HCT116 (cell line): ENCODE data around the gene PLCL2. TPM values are rescaled to one million over a fixed set of nuclear protein-coding genes. Genes with fewer than 3 reads are reported as not detected.

ENCODE experiments used
- ATAC-seq: fragments of 200-7000 bp; cut with Tn5 transposase; 2 replicates; pipeline ENCODE4 v1.9.1; 2020; ENCODE audit warnings: mild to moderate bottlenecking, moderate library complexity
- BruUV-seq: library from RNA; stranded (reverse); fragments of 400-500 nt; replicated peaks from 2 replicates; lab custom pipeline; 2021; lab: Mats Ljungman, UMichigan
- CTCF ChIA-PET: fragments of 300-600 bp; sonication (Branson Sonifier 250); formaldehyde crosslinking; loops from one replicate; lab custom pipeline; 2021; ENCODE audit warnings: antibody characterized with exemption; lab: Charles Lee
- POLR2A ChIA-PET: fragments of 300-600, 350-600 bp; sonication (Branson Sonifier 250); formaldehyde crosslinking; loops from one replicate; lab custom pipeline; 2021; ENCODE audit warnings: antibody characterized with exemption; lab: Charles Lee
- RAD21 ChIA-PET, 2 experiments: fragments of 300-600 bp; sonication (Branson Sonifier 250); formaldehyde crosslinking; loops; one replicate each; lab custom pipeline; 2023; ENCODE audit warnings: low total read pairs in 2 of 2; ENCODE audit not compliant: uncharacterized antibody in 2 of 2, unreplicated experiment in 2 of 2, low non-redundant PET in 1 of 2; lab: Charles Lee
- DNase-seq: peaks from one replicate; pipeline ENCODE4 v3.0.0-alpha.2; 2010; ENCODE audit warnings: low read depth, low spot score
- H2AFZ ChIP-seq: fragments of 200-600 bp; shearing (Covaris generic), sonication (generic); 2 replicates; pipeline ENCODE4 v1.6.1; 2017; ENCODE audit warnings: low read depth, mixed run types, mixed read lengths, antibody characterized with exemption, low read length; ENCODE audit not compliant: poor library complexity, severe bottlenecking
- H3K27ac ChIP-seq: 2 replicates; pipeline ENCODE4 v1.5.1; 2012; ENCODE audit warnings: low read depth, low read length
- H3K27me3 ChIP-seq: fragments of 200-600 bp; sonication (generic); 2 replicates; pipeline ENCODE4 v1.6.1; 2016; ENCODE audit warnings: mixed run types, low read length, mixed read lengths; ENCODE audit not compliant: insufficient read depth
- H3K36me3 ChIP-seq, 2 experiments: fragments of 200-500 bp in 1 of 2; fragments of 200-600 bp in 1 of 2; sonication (Bioruptor generic) in 1 of 2; sonication (generic) in 1 of 2; 2 replicates each; pipeline versions ENCODE4 v1.5.1 to v1.6.1; 2014 to 2016; ENCODE audit warnings: low read length in 2 of 2, inconsistent platforms in 1 of 2, mixed read lengths in 1 of 2, mixed run types in 1 of 2; ENCODE audit not compliant: insufficient read depth in 2 of 2, control insufficient read depth in 1 of 2
- H3K4me1 ChIP-seq, 2 experiments: fragments of 200-600 bp in 1 of 2; sonication (generic) in 1 of 2; 2 replicates each; pipeline versions ENCODE4 v1.5.1 to v1.6.1; 2012 to 2017; ENCODE audit warnings: low read length in 2 of 2, inconsistent platforms in 1 of 2, mild to moderate bottlenecking in 1 of 2, mixed read lengths in 1 of 2, mixed run types in 1 of 2, moderate library complexity in 1 of 2; ENCODE audit not compliant: insufficient read depth in 2 of 2, control insufficient read depth in 1 of 2
- H3K4me2 ChIP-seq: fragments of 200-600 bp; sonication (generic); 2 replicates; pipeline ENCODE4 v1.6.1; 2017; ENCODE audit warnings: mixed run types, low read length, mixed read lengths
- H3K4me3 ChIP-seq, 2 experiments: fragments of 200-600 bp in 1 of 2; sonication (generic) in 1 of 2; replicated peaks in 1 of 2; 2 replicates each; pipeline ENCODE4 v1.5.1; 2011 to 2016; ENCODE audit warnings: low read length in 2 of 2, control low read depth in 1 of 2, low read depth in 1 of 2, mild to moderate bottlenecking in 1 of 2, mixed read lengths in 1 of 2, mixed run types in 1 of 2
- H3K79me2 ChIP-seq: fragments of 200-600 bp; sonication (generic); 2 replicates; pipeline ENCODE4 v1.6.1; 2017; ENCODE audit warnings: mild to moderate bottlenecking, mixed run types, low read length, moderate library complexity, mixed read lengths; ENCODE audit not compliant: insufficient read depth
- H3K9ac ChIP-seq: fragments of 200-600 bp; sonication (generic); 2 replicates; pipeline ENCODE4 v1.6.1; 2016; ENCODE audit warnings: low read length, mixed read lengths
- H3K9me2 ChIP-seq: fragments of 200-600 bp; sonication (generic), shearing (Covaris generic); 2 replicates; pipeline ENCODE4 v1.6.1; 2017; ENCODE audit warnings: mixed run types, mild to moderate bottlenecking, moderate library complexity; ENCODE audit not compliant: insufficient read depth
- H3K9me3 ChIP-seq, 2 experiments: fragments of 200-500 bp in 1 of 2; fragments of 200-600 bp in 1 of 2; sonication (Bioruptor generic) in 1 of 2; sonication (generic) in 1 of 2; 2 replicates each; pipeline ENCODE4 v1.6.1; 2014 to 2017; ENCODE audit warnings: low read length in 2 of 2, mixed read lengths in 2 of 2, inconsistent platforms in 1 of 2, low read depth in 1 of 2, mild to moderate bottlenecking in 1 of 2, mixed run types in 1 of 2, moderate library complexity in 1 of 2; ENCODE audit not compliant: control insufficient read depth in 1 of 2, insufficient read depth in 1 of 2
- H4K20me1 ChIP-seq: fragments of 200-600 bp; sonication (generic), shearing (Covaris generic); 2 replicates; pipeline ENCODE4 v1.6.1; 2017; ENCODE audit warnings: mixed run types, mild to moderate bottlenecking, moderate library complexity; ENCODE audit not compliant: insufficient read depth
- CBX3 ChIP-seq: IDR thresholded peaks from 2 replicates; pipeline ENCODE4 v1.6.1; 2012; ENCODE audit warnings: low read depth
- EGR1 ChIP-seq: IDR thresholded peaks from 2 replicates; pipeline ENCODE4 v1.6.1; 2012; ENCODE audit warnings: low read depth
- EZH2phosphoT487 ChIP-seq: fragments of 200-600 bp; IDR thresholded peaks from 2 replicates; pipeline ENCODE4 v1.6.1; 2018; ENCODE audit warnings: antibody characterized with exemption, borderline replicate concordance
- FOSL1 ChIP-seq: IDR thresholded peaks from 2 replicates; pipeline ENCODE4 v1.6.1; 2012; ENCODE audit warnings: low read depth
- RAD21 ChIP-seq: IDR thresholded peaks from 2 replicates; pipeline ENCODE4 v1.6.1; 2012; ENCODE audit warnings: low read depth, mild to moderate bottlenecking
- SIN3A ChIP-seq: IDR thresholded peaks from 2 replicates; pipeline ENCODE4 v1.6.1; 2012; ENCODE audit warnings: low read depth
- TCF7L2 ChIP-seq: IDR thresholded peaks from 2 replicates; pipeline ENCODE4 v1.7.0; 2011; ENCODE audit warnings: borderline replicate concordance, inconsistent platforms; ENCODE audit not compliant: insufficient read depth, insufficient read length; ENCODE audit errors: extremely low read depth
- intact Hi-C: fragments of 100-400 bp; cut with micrococcal nuclease; formaldehyde crosslinking; loops from 2 replicates; pipeline ENCODE4 v1.10.0; 2022
- total RNA-seq: library from RNA; stranded (reverse); gene quantifications from one replicate; pipeline ENCODE4 v1.2.1, GENCODE V29; 2021; ENCODE audit not compliant: unreplicated experiment
- TF ChIP-seq, protein P1 (sequence below): IDR thresholded peaks from 2 replicates; pipeline ENCODE4 v1.6.1; 2011; ENCODE audit warnings: mild to moderate bottlenecking, low read length, moderate library complexity; ENCODE audit not compliant: insufficient replicate concordance; ENCODE audit errors: extremely low read depth

Gene PLCL2
- total RNA-seq, 1 experiment from 2014 or later, result 2.2 TPM

DNA sequence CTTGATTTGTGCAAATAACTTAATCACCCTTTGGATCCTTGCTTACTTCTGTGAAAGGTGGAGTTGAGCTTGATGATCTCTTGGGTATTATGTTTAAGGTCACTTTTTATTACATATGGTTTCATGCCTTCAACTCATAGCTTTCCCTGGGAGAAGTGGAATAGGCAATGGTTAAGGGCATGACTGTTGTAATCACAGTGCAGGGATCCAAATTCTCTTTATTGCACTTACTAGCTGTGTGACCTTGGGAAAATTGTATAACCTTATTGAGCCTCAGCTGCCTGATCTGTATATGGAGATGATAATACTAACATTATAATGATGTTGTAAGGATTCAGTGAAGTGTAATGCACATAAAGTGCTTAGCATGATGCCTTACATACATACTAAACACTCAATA, 59.1 kb downstream of the PLCL2 start (continued):
- TF ChIP-seq, protein P1, sequence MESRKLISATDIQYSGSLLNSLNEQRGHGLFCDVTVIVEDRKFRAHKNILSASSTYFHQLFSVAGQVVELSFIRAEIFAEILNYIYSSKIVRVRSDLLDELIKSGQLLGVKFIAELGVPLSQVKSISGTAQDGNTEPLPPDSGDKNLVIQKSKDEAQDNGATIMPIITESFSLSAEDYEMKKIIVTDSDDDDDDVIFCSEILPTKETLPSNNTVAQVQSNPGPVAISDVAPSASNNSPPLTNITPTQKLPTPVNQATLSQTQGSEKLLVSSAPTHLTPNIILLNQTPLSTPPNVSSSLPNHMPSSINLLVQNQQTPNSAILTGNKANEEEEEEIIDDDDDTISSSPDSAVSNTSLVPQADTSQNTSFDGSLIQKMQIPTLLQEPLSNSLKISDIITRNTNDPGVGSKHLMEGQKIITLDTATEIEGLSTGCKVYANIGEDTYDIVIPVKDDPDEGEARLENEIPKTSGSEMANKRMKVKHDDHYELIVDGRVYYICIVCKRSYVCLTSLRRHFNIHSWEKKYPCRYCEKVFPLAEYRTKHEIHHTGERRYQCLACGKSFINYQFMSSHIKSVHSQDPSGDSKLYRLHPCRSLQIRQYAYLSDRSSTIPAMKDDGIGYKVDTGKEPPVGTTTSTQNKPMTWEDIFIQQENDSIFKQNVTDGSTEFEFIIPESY, result no peak
- TF ChIP-seq, all 23 proteins: peak for 0

DNA sequence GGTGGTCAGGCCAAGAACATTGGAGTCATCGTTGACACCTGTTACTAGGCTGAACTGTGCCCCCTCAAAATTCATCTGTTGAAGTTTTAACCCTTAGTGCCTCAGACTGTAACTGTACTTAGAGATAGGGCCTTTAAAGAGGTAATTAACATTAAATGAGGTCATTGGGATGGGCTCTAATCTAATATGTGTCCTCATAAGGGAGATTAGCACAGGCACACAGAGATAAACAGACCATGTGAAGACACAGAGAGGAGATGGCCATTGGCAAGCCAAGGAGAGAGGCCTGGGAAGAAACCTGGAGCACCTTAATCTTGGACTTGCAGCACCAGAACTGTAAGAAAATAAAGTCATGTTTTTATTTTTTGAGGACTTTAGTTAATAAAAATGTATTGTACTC, 59.6 kb downstream of the PLCL2 start:
- H3K79me2 ChIP-seq, result no peaks in the 10 kb centered on the region
- no peak overlapping the region for H3K27ac ChIP-seq
- POLR2A ChIA-PET, result no interaction called here
- TF ChIP-seq, protein P1, result no peak
- no peak for TF ChIP-seq SIN3A
- TF ChIP-seq EZH2phosphoT487, result no peak
- TF ChIP-seq FOSL1, result no peak
- no peak for TF ChIP-seq RAD21
- TF ChIP-seq TCF7L2, result no peak
- no peak for TF ChIP-seq CBX3
- TF ChIP-seq EGR1, result no peak
- H3K27me3 ChIP-seq, result no peaks in the 10 kb centered on the region
- H3K9ac ChIP-seq, result no peak overlapping the region
- H3K9me2 ChIP-seq, result no peaks in the 10 kb centered on the region
- no peaks in the 10 kb centered on the region for H4K20me1 ChIP-seq
- intact Hi-C loops, result no loop called here
- CTCF ChIA-PET, result no interaction called here
- no peak overlapping the region for H3K4me3 ChIP-seq
- no peak for ATAC-seq
- H3K9me3 ChIP-seq, result no peaks in the 10 kb centered on the region
- no TSS peak for BruUV-seq
- no peak overlapping the region for H3K4me2 ChIP-seq
- H2AFZ ChIP-seq, result no peak overlapping the region
- RAD21 ChIA-PET, result no interaction called here
- 0 out of 4 replicates have a peak, but pooled peaks cover 0 to 3% of the 10 kb centered on the region in 2 experiments for H3K4me1 ChIP-seq
- no peak for DNase-seq
- no peaks in the 10 kb centered on the region for H3K36me3 ChIP-seq
